K562 (cell line): ENCODE results near the gene PLD1. TPM values are rescaled to one million over a fixed set of nuclear protein-coding genes. Genes with fewer than 3 reads are reported as not detected.

ENCODE experiments used
- ADNP ChIP-seq: fragments of 200-800 bp; sonication (Bioruptor generic); IDR thresholded peaks from 2 replicates; pipeline ENCODE4 v1.6.1; 2016; ENCODE audit warnings: missing genetic modification characterization, missing compliant biosample characterization
- ERF ChIP-seq: fragments of 450-650 bp; formaldehyde crosslinking; IDR thresholded peaks from 2 replicates; pipeline ENCODE4 v1.4.0; 2020; ENCODE audit warnings: mild to moderate bottlenecking, mixed read lengths
- FOXA3 ChIP-seq, 2 experiments: fragments of 450-650 bp in 1 of 2; sonication (generic) in 1 of 2; formaldehyde crosslinking; IDR thresholded peaks in 1 of 2; conservative IDR thresholded peaks in 1 of 2; 2 replicates each; pipeline versions ENCODE4 v1.4.0 to v1.8.0; 2020 to 2022; ENCODE audit warnings: mild to moderate bottlenecking in 2 of 2, missing genetic modification reagents in 1 of 2
- HMGN3 ChIP-seq: IDR thresholded peaks from 2 replicates; pipeline ENCODE4 v1.6.1; 2011; ENCODE audit warnings: borderline replicate concordance, low read depth, mild to moderate bottlenecking, mixed read lengths, low read length; ENCODE audit not compliant: insufficient read length; ENCODE audit errors: extremely low read depth
- MTA3 ChIP-seq: fragments of 450-650 bp; formaldehyde crosslinking; IDR thresholded peaks from 2 replicates; pipeline ENCODE4 v1.6.1; 2017; ENCODE audit warnings: mild to moderate bottlenecking, borderline replicate concordance
- TAF1 ChIP-seq: IDR thresholded peaks from 2 replicates; pipeline ENCODE4 v1.6.1; 2011; ENCODE audit warnings: mild to moderate bottlenecking, low read length, moderate library complexity; ENCODE audit not compliant: insufficient read depth, control insufficient read depth, severe bottlenecking; ENCODE audit errors: extremely low read depth
- TCF7L2 ChIP-seq: fragments of 150-350 bp; IDR thresholded peaks from 2 replicates; pipeline ENCODE4 v1.6.1; 2016; ENCODE audit warnings: low read depth, mild to moderate bottlenecking, low read length, moderate library complexity
- ZFPM2 ChIP-seq: fragments of 250-450 bp; sonication (Bioruptor Pico); IDR thresholded peaks from 2 replicates; pipeline ENCODE4 v1.5.1; 2022; ENCODE audit warnings: mild to moderate bottlenecking
- ZNF134 ChIP-seq: fragments of 250-450 bp; sonication (Bioruptor Pico); conservative IDR thresholded peaks from 2 replicates; pipeline ENCODE4 v1.4.0; 2020
- ZNF224 ChIP-seq: sonication (generic); formaldehyde crosslinking; IDR thresholded peaks from 2 replicates; pipeline ENCODE4 v1.8.0; 2022; ENCODE audit warnings: mild to moderate bottlenecking, missing genetic modification reagents
- ZNF584 ChIP-seq: fragments of 200-800 bp; sonication (Bioruptor generic); IDR thresholded peaks from 2 replicates; pipeline ENCODE4 v1.6.1; 2016; ENCODE audit warnings: low read depth, mild to moderate bottlenecking, missing genetic modification characterization, missing compliant biosample characterization
- polyA plus RNA-seq, 8 experiments: library from polyadenylated mRNA; depleted of rRNA in 4 of 8; stranded (reverse) in 5 of 8; unstranded in 3 of 8; fragments of >200 nt; fragmentation: Nextera tagmentation in 2 of 8; fragmentation: Illumina TruSeq in 1 of 8; extraction: Ambion mirVana in 2 of 8; extraction: Trizol in 1 of 8; gene quantifications; 2 replicates each; pipeline versions ENCODE4 v1.2.1 to v1.2.3, GENCODE V29; 2011 to 2014; ENCODE audit warnings: inconsistent platforms in 1 of 8, missing spikeins in 1 of 8
- total RNA-seq, 7 experiments: library from RNA; depleted of rRNA in 6 of 7; stranded (reverse); fragments of >200 nt in 6 of 7; fragmentation: Illumina TruSeq in 2 of 7; extraction: Trizol in 2 of 7; gene quantifications; 2 replicates each; pipeline versions ENCODE4 v1.2.1 to v1.2.3, GENCODE V29; 2011 to 2021; ENCODE audit warnings: low replicate concordance in 1 of 7
- TF ChIP-seq, protein P1 (sequence below): sonication (generic); formaldehyde crosslinking; IDR thresholded peaks from 2 replicates; pipeline ENCODE4 v1.4.0; 2020; ENCODE audit warnings: mild to moderate bottlenecking, missing genetic modification reagents
- TF ChIP-seq, protein P2 (sequence below): fragments of 450-650 bp; formaldehyde crosslinking; IDR thresholded peaks from 2 replicates; pipeline ENCODE4 v1.4.0; 2020; ENCODE audit warnings: mild to moderate bottlenecking, moderate library complexity
- TF ChIP-seq, protein P3 (sequence below): sonication (generic); formaldehyde crosslinking; IDR thresholded peaks from 2 replicates; pipeline ENCODE4 v1.8.0; 2022; ENCODE audit warnings: mild to moderate bottlenecking, missing genetic modification reagents
- TF ChIP-seq, protein P4 (sequence below): sonication (generic); formaldehyde crosslinking; IDR thresholded peaks from 2 replicates; pipeline ENCODE4 v1.5.0; 2020; ENCODE audit warnings: missing genetic modification reagents
- TF ChIP-seq, protein P5 (sequence below): fragments of 250-450 bp; sonication (Bioruptor Pico); IDR thresholded peaks from 2 replicates; pipeline ENCODE4 v1.5.0; 2021
- TF ChIP-seq, protein P6 (sequence below): fragments of 250-450 bp; sonication (Bioruptor Pico); IDR thresholded peaks from 2 replicates; pipeline ENCODE4 v1.8.0; 2021; ENCODE audit warnings: moderate library complexity, mild to moderate bottlenecking, inconsistent platforms

Gene PLD1
- total and polyA plus RNA-seq, 9 of the 15 experiments (the other 6 are each of a cell fraction or from before 2014, with no cell fraction given) = 8.4 to 26.1 (median 18.6) TPM

DNA sequence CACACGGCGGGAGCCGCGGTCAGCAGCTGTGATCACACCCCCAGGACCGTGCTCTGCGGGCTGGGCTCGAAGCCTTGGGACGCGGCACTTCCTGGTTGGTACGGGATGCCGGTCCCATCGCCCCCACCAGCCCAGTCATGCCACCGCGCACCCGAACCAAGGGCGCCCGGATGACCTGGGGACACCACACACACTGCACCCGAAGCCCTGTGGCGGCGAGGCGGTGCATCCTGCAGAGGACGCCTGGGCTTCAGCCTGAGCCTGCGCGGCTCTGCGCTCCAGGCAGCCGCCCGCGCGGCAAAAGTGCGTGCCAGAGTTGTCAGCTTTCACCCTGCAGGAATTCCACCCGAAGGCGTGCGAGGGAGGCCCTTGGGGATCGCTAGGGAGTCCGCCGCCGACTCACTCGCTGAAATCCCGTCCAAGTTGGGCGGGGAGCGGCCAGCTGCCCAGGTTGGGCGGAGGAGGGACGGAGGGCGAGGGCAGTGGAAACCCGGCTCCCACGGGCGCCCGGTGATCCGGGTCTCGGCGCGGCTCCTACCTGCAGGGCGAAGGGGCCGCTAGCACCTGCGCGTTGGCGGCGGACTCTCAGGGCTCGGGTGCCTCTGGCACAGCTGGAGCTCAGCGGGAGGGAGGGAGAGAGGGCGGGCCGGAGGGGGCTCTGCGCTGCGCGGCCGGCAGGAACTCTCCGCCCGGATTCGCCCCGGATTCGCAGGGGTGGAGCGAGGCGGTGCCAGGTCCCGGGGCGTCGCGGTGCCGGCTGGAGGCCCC is at the start of gene PLD1 (continued):
- no peak; the same call in 1 of the 2 replicates for TF ChIP-seq ERF
- TF ChIP-seq ZNF584 = no peak
- no peak for TF ChIP-seq FOXA3 (CRISPR knock-in tag; conservative IDR thresholded peaks at IDR 0.05 in 1 of 2, IDR thresholded peaks at IDR 0.05 in 1 of 2)
- TF ChIP-seq, protein P1, sequence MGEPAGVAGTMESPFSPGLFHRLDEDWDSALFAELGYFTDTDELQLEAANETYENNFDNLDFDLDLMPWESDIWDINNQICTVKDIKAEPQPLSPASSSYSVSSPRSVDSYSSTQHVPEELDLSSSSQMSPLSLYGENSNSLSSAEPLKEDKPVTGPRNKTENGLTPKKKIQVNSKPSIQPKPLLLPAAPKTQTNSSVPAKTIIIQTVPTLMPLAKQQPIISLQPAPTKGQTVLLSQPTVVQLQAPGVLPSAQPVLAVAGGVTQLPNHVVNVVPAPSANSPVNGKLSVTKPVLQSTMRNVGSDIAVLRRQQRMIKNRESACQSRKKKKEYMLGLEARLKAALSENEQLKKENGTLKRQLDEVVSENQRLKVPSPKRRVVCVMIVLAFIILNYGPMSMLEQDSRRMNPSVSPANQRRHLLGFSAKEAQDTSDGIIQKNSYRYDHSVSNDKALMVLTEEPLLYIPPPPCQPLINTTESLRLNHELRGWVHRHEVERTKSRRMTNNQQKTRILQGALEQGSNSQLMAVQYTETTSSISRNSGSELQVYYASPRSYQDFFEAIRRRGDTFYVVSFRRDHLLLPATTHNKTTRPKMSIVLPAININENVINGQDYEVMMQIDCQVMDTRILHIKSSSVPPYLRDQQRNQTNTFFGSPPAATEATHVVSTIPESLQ = no peak
- peak; percentile 55 for TF ChIP-seq TAF1
- TF ChIP-seq, protein P2, sequence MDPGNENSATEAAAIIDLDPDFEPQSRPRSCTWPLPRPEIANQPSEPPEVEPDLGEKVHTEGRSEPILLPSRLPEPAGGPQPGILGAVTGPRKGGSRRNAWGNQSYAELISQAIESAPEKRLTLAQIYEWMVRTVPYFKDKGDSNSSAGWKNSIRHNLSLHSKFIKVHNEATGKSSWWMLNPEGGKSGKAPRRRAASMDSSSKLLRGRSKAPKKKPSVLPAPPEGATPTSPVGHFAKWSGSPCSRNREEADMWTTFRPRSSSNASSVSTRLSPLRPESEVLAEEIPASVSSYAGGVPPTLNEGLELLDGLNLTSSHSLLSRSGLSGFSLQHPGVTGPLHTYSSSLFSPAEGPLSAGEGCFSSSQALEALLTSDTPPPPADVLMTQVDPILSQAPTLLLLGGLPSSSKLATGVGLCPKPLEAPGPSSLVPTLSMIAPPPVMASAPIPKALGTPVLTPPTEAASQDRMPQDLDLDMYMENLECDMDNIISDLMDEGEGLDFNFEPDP = no peak
- TF ChIP-seq, protein P3, sequence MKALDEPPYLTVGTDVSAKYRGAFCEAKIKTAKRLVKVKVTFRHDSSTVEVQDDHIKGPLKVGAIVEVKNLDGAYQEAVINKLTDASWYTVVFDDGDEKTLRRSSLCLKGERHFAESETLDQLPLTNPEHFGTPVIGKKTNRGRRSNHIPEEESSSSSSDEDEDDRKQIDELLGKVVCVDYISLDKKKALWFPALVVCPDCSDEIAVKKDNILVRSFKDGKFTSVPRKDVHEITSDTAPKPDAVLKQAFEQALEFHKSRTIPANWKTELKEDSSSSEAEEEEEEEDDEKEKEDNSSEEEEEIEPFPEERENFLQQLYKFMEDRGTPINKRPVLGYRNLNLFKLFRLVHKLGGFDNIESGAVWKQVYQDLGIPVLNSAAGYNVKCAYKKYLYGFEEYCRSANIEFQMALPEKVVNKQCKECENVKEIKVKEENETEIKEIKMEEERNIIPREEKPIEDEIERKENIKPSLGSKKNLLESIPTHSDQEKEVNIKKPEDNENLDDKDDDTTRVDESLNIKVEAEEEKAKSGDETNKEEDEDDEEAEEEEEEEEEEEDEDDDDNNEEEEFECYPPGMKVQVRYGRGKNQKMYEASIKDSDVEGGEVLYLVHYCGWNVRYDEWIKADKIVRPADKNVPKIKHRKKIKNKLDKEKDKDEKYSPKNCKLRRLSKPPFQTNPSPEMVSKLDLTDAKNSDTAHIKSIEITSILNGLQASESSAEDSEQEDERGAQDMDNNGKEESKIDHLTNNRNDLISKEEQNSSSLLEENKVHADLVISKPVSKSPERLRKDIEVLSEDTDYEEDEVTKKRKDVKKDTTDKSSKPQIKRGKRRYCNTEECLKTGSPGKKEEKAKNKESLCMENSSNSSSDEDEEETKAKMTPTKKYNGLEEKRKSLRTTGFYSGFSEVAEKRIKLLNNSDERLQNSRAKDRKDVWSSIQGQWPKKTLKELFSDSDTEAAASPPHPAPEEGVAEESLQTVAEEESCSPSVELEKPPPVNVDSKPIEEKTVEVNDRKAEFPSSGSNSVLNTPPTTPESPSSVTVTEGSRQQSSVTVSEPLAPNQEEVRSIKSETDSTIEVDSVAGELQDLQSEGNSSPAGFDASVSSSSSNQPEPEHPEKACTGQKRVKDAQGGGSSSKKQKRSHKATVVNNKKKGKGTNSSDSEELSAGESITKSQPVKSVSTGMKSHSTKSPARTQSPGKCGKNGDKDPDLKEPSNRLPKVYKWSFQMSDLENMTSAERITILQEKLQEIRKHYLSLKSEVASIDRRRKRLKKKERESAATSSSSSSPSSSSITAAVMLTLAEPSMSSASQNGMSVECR (CRISPR knock-in tag) = peak; percentile 96
- TF ChIP-seq, protein P4, sequence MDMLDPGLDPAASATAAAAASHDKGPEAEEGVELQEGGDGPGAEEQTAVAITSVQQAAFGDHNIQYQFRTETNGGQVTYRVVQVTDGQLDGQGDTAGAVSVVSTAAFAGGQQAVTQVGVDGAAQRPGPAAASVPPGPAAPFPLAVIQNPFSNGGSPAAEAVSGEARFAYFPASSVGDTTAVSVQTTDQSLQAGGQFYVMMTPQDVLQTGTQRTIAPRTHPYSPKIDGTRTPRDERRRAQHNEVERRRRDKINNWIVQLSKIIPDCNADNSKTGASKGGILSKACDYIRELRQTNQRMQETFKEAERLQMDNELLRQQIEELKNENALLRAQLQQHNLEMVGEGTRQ (CRISPR knock-in tag) = no peak
- no peak for TF ChIP-seq ZNF134 (CRISPR knock-in tag)
- TF ChIP-seq, protein P5, sequence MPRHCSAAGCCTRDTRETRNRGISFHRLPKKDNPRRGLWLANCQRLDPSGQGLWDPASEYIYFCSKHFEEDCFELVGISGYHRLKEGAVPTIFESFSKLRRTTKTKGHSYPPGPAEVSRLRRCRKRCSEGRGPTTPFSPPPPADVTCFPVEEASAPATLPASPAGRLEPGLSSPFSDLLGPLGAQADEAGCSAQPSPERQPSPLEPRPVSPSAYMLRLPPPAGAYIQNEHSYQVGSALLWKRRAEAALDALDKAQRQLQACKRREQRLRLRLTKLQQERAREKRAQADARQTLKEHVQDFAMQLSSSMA (CRISPR knock-in tag) = 0 out of 2 replicates have a peak, but pooled peaks have one; percentile 10
- TF ChIP-seq TCF7L2 = no peak
- TF ChIP-seq MTA3 = no peak; the same call in 1 of the 2 replicates
- no peak for TF ChIP-seq ZFPM2 (CRISPR knock-in tag)
- TF ChIP-seq, protein P6, sequence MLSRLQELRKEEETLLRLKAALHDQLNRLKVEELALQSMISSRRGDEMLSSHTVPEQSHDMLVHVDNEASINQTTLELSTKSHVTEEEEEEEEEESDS (CRISPR knock-in tag) = no peak
- no peak for TF ChIP-seq ZNF224 (CRISPR knock-in tag)
- TF ChIP-seq ADNP (tag) = no peak
- peak; percentile 70 for TF ChIP-seq HMGN3
